Adipose tissue (tissue), 3 donors: Measurements from ENCODE around the gene MPDZ. TPM values are rescaled to one million over a fixed set of nuclear protein-coding genes. Genes with fewer than 3 reads are reported as not detected.

ENCODE experiments used
- H3K27ac ChIP-seq: one replicate; pipeline ENCODE4 v1.5.1; 2013; ENCODE audit warnings: low read depth, low read length
- WGBS, 3 donors: extraction: QIAGEN DNeasy Blood & Tissue Kit; methylation state at CpG; one replicate each; pipeline ENCODE4 v1.1.7; 2013; 5-methylcytosine and 5-hydroxymethylcytosine counted together
- polyA plus RNA-seq, 3 donors: library from polyadenylated mRNA; stranded (reverse); fragments of 200-250 nt; gene quantifications; one replicate each; pipeline ENCODE4 v1.2.3, GENCODE V29; 2013
- donor health status: healthy with polysubstance abuse.
- donor health status: Bipolar disorder and iron deficiency.
- donor health status: healthy.

The MPDZ gene
- polyA plus RNA-seq, 3 donors: 4.0 to 37.3 (median 24.7) TPM

DNA sequence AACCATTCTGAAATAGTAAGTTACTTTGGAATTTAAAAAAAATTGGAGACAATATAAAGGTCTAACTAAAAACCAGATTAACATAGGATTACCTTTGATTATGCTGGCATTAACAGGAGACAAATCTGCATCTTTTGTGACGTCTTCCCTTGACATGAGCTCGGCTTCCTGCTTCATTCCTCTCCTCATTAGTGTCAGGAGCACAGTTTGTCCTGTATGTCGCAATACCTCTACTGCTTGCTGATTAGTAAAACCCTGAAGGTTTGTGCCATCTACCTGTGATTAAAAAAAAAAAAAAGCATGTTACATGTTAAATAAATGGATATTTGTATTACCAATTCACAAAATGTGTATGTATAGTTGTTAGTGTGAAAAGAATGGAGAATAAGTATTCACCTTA lies 73.7 kb downstream of the MPDZ start:
- WGBS, 3 donors: 75 to 87% (median 84%) methylated on average over 3 of the region's 3 CpGs
- no peak overlapping the region for H3K27ac ChIP-seq

DNA sequence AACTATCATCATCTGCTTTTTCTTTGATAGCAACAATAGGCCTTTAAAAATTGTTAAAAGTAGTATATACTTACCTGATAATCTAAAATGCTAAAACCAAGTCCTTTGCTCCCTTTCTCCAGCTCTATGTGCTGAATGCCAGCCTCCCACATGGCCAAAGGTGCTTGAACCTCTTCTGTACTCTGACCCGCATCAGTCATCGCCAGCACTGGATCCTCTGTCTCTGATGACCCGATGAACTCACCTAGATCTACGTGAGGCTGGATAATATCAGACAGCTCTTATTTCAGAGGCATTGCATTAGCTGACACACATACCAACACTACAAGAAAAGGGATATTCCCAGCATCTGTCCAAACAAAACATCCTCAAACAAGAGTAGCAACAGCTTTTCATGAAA lies 89.5 kb downstream of the MPDZ start:
- WGBS, 3 donors: 76 to 81% (median 79%) methylated on average over 4 of the region's 4 CpGs
- no peak overlapping the region for H3K27ac ChIP-seq

DNA sequence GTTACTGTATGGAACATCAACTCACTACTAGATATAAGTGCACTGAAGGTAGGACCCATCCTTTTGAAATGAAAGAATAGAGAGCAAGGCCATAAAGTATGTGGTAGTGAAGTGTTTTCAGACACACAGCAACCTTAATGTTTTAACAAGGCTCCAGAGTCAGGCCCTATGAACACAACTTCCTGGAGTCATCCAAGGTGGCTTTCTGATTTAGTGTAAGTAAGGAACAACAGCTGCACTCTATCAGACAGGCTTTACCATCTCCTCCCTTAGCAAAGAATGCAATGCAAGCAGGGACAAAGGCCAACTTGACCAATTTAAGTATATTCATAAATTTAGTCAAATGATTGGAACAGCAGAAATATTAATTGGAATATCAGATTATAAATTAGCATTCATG lies 90.1 kb downstream of the MPDZ start:
- H3K27ac ChIP-seq: no peak overlapping the region

DNA sequence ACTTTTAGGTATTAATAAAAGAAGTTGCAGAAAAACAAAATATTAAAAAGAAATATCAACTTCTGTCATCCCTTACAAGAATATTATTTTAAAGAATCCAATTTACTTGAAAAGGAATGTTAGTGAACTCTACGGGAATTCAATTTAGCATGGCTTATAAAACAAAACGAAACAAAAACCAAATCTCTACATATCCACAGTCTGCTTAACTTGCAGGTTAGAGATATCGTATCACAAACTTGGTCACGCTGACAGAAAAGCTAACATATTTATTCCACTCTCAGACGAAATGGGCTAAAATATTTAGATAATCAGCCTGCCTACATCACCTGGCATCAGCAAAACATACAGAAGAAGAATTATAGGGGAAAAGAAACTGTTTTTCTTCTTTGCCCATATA lies 92.7 kb downstream of the MPDZ start:
- H3K27ac ChIP-seq: no peak overlapping the region
- 68 to 84% (median 76%) methylated on average over 5 of the region's 5 CpGs for WGBS, 3 donors

DNA sequence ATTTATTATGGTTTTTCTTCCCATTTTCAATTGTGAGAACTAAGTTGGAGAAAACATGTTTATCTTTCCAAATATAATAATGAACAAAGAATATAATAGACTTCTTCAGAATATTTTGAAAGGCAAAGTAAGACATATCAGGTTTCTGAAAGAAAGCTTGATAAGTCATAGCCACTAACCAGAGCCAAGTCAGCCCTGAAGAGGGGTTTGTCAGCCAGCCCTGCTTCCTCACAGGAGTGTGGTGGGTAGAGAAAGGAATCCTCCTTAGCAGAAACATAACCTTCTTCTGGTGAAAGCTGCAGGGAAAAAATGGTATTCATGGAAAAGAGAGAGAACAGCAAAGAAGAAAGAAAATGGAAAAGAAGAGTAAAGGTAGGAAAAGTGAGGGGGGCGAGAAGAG lies 93.4 kb downstream of the MPDZ start:
- no peak overlapping the region for H3K27ac ChIP-seq
- WGBS, 3 donors: 79 to 96% (median 83%) methylated on average over 1 of the region's 1 CpG

DNA sequence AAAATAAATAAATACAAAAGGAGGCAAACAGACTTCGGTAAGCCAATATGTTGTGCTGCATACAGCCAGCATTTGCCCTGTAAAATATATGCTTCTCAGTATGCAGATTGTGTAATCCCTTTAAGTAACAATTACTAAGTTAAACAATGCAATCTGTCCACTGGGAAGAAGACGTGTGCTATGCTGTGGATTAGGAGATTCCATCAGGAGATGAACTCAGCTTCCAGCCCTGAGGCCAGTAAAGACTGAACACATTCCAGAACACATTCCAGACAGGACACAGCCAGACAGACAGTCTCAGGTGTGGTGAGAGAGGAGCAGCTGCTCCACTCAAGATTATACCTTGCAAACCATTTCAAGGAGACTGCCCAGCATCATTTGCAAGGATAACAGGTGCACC lies 97.8 kb downstream of the MPDZ start:
- WGBS, 3 donors: 59 to 71% (median 61%) methylated on average over 2 of the region's 2 CpGs
- H3K27ac ChIP-seq: no peak overlapping the region

DNA sequence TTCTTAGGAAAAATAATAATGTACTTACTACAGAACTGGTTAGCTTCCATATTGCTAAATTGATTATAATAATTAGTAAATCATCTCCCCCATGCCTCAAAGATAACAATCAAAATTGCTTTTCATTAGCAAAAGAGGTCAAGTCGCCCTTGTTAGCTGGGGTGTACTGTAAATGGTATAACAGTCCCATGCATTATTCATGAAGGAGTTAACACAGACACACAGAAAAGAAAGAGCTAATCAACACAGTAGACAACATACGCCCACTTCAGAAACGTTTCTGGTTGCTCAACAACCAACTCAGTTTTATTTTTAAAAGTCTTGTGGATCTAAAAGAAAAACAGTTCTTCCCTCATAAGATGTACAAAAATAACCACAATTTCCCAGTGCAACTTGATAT lies 100.2 kb downstream of the MPDZ start:
- 57 to 72% (median 62%) methylated on average over 3 of the region's 3 CpGs for whole genome bisulfite sequencing, 3 donors
- H3K27ac ChIP-seq: no peak overlapping the region

DNA sequence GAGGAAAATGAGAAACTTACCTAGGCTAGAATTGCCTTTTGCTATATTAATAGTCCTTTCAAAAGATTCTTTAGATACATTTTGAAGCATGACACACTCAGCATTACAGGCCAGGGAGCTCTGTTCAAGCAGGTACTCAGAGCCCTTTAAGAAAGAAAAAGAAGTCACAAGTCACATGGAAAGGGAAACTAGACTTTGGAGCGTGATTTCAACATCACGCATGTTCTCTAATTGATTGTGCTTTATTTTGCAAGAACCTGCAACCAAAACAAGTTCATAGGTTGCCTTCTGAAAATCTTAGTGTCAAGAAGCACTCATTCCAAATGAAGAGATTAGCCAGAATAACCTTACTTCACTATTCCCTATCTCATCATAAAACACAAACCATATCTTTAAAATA lies 103.8 kb downstream of the MPDZ start:
- 53 to 82% (median 72%) methylated on average over 2 of the region's 2 CpGs for WGBS, 3 donors

DNA sequence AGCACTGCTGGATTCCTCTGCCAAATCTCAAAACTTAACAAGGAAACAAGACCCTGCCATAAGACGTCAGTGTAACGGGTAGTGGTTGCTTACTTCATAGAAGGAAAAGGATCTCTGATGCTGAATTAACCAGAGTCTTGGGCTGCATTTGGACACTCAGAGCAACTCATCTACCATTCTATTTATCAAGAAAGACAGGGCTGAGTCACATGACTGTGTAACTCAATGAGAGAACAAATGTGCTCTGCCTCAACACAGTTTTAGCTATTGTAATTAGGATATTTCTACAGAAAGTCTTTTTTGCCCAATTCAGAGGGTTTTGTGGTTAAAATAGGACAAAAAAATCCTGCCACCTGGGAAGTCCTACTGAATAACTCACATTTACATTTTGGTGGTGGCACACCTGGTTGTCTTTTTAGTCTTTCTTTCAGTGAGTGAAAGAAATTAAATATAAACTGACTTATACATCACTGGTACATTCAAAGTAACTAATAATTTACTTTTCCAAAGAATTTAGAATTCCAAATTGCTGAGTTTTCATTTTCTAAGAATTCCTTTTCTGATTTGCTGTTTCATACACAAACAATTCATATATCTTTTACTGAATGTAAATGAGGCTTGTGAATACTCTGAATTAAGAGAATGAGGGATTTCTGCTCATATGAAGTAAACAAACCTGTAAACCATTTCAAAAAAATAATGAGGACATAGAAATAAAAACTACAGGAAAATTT lies 104.4 kb downstream of the MPDZ start:
- H3K27ac ChIP-seq: no peak overlapping the region
- WGBS, 3 donors: 92 to 96% (median 95%) methylated on average over 2 of the region's 2 CpGs

More for the DNA sequence above, 103.8 kb downstream of the MPDZ start:
- no peak overlapping the region for H3K27ac ChIP-seq

DNA sequence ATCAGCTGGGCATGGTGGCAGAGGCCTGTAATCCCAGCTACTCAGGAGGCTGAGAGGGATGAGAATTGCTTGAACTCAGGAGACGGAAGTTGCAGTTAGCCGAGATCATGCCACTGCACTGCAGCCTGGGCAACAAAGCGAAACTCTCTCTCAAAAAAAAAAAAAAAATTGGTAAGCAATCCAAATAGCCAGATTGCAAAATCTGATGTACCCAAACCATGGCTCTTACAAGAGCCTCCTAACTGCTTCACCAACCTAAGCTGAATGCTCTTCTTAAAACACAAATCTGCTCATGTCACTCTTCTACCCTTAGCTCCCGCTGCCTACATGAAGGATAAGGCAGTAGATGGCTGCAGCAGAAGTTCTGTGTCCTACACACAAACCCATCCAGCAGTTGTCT lies 105.9 kb downstream of the MPDZ start:
- H3K27ac ChIP-seq: no peak overlapping the region
- WGBS, 3 donors: 84 to 96% (median 87%) methylated on average over 4 of the region's 4 CpGs

DNA sequence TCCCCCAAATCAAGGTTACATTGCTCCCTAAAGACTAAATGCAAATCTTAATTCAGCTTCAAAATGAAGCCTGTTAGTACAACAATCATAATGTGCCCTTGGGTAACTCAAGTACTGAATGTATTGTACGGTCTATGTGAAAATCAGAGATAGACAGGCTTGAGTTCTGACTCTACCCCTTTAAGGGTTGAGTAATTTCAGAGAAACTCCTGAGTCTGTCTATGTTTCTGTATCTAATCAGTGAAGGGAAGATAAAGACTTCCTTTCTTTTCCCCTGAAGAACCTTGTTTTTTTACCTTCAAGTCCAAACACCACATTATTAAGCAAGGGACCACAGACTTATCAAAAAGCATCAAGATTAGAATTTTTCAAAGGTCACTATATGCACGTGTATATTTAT lies 108.2 kb downstream of the MPDZ start:
- WGBS, 3 donors: 74 to 85% (median 79%) methylated on average over 2 of the region's 2 CpGs

DNA sequence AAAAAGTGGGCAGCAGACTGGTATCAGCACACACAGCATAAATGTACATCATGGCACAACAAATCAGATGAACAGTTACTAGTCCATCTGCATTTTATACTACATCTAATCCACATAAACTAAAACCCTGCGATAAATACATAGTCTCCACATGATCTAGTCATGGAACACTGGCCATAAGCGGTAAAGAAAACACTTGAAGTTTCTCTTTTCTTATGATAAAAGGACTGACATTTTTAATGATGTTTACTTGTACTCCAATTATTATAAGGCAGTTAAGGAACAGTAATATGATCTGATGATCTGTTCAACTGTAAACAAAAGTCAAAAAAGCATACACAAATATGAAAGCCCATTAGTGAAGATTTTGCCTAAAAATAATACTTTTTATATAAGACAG lies 112.5 kb downstream of the MPDZ start:
- 93 to 98% (median 97%) methylated on average over 2 of the region's 2 CpGs for WGBS, 3 donors

More for the DNA sequence above, 108.2 kb downstream of the MPDZ start:
- no peak overlapping the region for H3K27ac ChIP-seq

DNA sequence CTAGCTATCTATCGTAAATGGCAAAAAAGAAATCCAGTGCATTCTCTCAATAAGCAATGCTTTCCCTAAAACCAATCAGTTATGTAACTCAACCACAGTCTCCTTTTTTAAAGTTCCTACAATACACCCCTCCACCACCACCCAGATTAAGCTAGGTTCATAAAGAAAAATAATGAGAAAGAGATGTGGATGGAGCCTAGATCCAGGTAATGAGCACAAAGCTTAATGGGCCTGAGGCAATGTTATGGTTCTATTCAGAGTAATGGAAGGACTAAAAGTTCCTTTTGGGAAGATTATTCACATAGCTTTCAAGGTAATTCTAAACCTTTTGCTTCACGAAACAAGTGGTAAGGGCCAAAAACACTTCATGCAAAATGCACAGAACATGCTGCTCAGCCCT lies 113.5 kb downstream of the MPDZ start:
- no peak overlapping the region for H3K27ac ChIP-seq
- 92 to 94% (median 93%) methylated on average over 2 of the region's 2 CpGs for WGBS, 3 donors

More for the DNA sequence above, 112.5 kb downstream of the MPDZ start:
- H3K27ac ChIP-seq: no peak overlapping the region

DNA sequence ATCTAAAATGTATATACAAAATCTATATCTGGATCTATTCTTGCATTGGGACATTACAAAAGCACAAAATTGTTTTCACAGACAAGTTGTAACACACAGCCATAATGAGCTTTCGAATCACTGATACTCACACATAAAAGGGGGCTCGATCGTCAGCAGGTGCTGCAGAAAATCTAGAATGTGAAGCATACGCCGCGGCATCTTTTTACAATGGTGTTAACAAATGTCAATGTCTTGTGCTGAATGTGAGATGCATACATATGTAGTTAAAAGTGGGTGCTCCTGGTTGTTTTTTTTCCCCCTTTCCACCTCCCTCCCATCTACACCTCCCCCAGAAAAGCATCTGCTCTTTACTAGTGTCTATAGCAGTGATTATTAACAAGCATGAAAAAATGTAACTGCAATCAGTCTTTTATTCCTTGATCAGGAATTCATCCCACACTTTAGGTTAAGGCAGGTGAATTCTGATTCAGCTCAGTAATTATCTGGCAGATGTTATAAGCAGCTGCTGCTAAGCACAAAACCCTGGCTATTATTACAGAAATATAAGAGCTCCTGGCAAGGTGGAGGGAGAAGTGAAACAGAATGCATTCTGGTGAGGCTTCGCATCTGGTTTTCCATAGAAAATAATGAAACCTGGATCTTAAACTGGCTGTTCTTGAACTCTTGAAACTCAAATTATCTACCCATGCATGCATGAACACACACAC lies 114.1 kb downstream of the MPDZ start:
- 92 to 96% (median 96%) methylated on average over 7 of the region's 7 CpGs for WGBS, 3 donors
- H3K27ac ChIP-seq: no peak overlapping the region

DNA sequence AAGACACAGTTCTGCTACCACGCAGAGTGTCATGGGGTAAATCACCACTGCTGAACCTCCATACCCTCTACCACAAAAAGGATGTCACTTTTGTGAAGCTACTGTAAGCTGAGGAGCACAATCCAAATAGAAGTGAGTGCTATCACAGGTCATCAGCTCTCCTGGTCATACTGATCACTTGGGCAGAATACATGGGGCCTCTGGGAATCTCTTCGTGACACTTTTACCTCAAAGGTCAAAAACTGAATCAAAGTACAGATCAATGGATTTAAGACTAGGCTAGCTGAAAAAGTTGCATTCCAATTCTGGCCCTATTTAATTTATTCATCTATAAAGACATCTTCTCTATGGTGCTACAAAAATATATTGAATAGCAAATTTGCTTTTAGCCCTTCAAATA lies 115.5 kb downstream of the MPDZ start:
- no peak overlapping the region for H3K27ac ChIP-seq
- WGBS, 3 donors: 93 to 97% (median 96%) methylated on average over 2 of the region's 2 CpGs

DNA sequence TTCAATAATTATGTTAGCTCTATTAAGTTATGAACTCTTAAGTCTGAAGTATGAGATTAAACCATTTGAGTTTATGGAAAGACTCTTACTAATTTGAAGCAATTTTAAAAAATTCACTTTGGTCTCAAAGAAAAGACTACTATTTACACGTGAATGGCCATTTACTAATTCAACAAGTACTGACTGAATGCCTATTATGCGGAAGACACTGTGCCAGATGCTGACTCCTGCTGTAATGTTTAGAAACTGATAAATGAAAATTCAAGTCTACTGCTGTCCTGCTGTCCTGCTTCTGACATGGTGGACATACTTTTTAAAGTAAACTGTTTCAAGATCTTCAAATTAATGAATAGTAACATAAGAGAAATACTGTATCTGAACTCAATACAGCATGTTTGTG lies 116.2 kb downstream of the MPDZ start:
- 81 to 88% (median 81%) methylated on average over 2 of the region's 2 CpGs for WGBS, 3 donors

DNA sequence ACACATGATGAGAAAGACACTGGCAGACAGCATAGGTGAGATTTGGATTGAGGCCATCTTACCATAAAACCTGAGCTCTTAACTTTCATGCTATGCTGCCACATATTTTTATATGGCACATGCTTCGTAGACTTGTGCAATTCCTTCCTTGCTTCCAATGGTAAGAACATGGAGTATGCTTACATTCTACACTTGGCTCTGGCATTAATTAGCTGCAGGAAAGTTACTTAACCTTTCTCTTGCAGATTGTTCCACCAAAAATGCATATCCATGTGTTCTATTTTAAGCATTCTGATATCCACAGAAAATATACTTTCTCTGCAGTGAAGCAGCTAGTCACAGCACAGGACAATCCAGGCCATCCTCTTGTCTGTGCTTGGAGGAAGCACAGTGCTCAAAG lies 119.4 kb downstream of the MPDZ start:
- WGBS, 3 donors: 86 to 97% (median 89%) methylated on average over 1 of the region's 1 CpG
- no peak overlapping the region for H3K27ac ChIP-seq

More for the DNA sequence above, 116.2 kb downstream of the MPDZ start:
- no peak overlapping the region for H3K27ac ChIP-seq

DNA sequence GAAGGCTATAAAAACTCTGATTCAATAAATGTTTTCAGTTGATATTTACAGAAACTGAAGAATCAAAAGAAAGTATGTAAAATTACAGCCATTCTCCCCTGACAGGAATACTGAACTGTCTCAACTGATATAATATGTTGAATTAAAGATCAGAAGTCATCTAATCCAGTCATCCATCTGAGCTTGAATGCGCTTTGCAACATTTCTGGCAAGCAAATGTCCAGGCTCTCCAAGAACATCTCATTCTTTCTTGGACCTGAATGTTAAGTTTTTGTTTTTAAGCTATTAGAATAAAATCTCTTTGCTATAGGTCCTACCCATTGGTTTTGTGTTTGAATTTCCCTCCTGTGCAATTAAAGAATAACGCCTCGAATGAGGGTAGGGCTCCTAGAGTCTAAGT lies 120.5 kb downstream of the MPDZ start:
- WGBS, 3 donors: 53 to 80% (median 76%) methylated on average over 3 of the region's 3 CpGs

DNA sequence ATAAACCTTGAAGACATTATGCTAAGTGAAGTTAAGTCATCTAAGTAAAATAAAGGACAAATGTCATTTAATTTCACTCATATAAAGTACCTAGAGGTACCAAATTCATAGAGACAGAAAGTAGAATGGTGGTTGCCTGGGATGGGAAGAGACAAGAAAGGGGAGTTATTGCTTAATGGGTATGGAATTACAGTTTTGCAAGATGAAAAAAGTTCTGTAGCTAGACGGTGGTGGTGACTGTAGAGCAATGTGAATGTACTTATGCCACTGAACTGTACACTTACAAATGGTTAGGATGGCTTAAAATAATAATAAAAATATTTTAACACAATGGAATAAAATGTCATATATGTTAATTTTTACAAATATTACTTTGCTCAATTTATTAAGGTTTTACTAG lies 128.0 kb downstream of the MPDZ start:
- whole genome bisulfite sequencing, 3 donors: 69 to 81% (median 78%) methylated on average over 1 of the region's 1 CpG
- no peak overlapping the region for H3K27ac ChIP-seq

More for the DNA sequence above, 120.5 kb downstream of the MPDZ start:
- no peak overlapping the region for H3K27ac ChIP-seq

DNA sequence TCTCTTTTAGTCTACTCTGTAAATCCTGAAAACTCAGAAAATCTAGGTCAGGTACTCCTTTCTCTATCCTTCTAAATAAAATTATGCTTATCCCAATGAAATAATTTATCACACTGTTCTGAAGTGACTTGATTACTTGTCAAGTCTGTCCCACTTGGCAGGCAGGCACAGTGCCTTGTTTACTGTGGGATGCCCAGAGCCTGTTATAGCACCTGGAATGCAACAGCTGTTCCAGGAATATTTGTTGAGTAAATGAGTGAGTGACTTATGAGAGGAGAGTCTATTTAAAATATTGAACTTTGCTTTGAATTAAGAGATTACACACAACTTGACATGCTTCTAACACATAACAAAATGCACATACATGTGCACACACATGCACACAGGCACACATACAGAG lies 130.0 kb downstream of the MPDZ start:
- H3K27ac ChIP-seq: no peak overlapping the region
